Hematopoietic multipotent progenitor cell treated with erythropoietin and hydrocortisone succinate and interleukin-3 and kit ligand, for 8 days (in vitro differentiated cells): ENCODE results near the gene CCDC9B.

ENCODE experiments used
- DNase-seq: peaks from one replicate; pipeline ENCODE4 v3.0.0-alpha.2; 2015

CCDC9B gene

GRCh38 chr15:40305281-40305680 is 35.5 kb downstream of the CCDC9B start:
- DNase-seq: no peak

- DNase-seq: no peak
Observed at GRCh38 chr15:40303576-40303975, 37.2 kb downstream of the CCDC9B start.

GRCh38 chr15:40302981-40303380 is 37.8 kb downstream of the CCDC9B start:
- no peak for DNase-seq

- DNase-seq: no peak
Observed at GRCh38 chr15:40302288-40302886, 38.4 kb downstream of the CCDC9B start.

- no peak for DNase-seq
Observed at GRCh38 chr15:40301467-40302179, 39.1 kb downstream of the CCDC9B start.

- no peak for DNase-seq
Observed at GRCh38 chr15:40300771-40301170, 40.0 kb downstream of the CCDC9B start.

- DNase-seq: no peak
Observed at GRCh38 chr15:40300367-40300766, 40.4 kb downstream of the CCDC9B start.

- no peak for DNase-seq
Observed at GRCh38 chr15:40298216-40298935, 42.4 kb downstream of the CCDC9B start.

GRCh38 chr15:40297356-40297755 is 43.4 kb downstream of the CCDC9B start:
- DNase-seq: no peak

GRCh38 chr15:40296561-40297230 is 44.0 kb downstream of the CCDC9B start:
- DNase-seq: no peak

GRCh38 chr15:40295877-40296560 is 44.7 kb downstream of the CCDC9B start:
- DNase-seq: no peak

GRCh38 chr15:40295297-40295696 is 45.4 kb downstream of the CCDC9B start:
- no peak for DNase-seq

- DNase-seq: no peak
Observed at GRCh38 chr15:40293905-40294895, 46.5 kb downstream of the CCDC9B start.

- DNase-seq: no peak
Observed at GRCh38 chr15:40293006-40293405, 47.7 kb downstream of the CCDC9B start.

- no peak for DNase-seq
Observed at GRCh38 chr15:40292246-40292645, 48.5 kb downstream of the CCDC9B start.

GRCh38 chr15:40290918-40291574 is 49.7 kb downstream of the CCDC9B start:
- DNase-seq: no peak

- no peak for DNase-seq
Observed at GRCh38 chr15:40290545-40290917, 50.2 kb downstream of the CCDC9B start.

- no peak for DNase-seq
Observed at GRCh38 chr15:40289140-40289775, 51.5 kb downstream of the CCDC9B start.

- DNase-seq: no peak
Observed at GRCh38 chr15:40287968-40288367, 52.8 kb downstream of the CCDC9B start.

- no peak for DNase-seq
Observed at GRCh38 chr15:40287505-40287904, 53.2 kb downstream of the CCDC9B start.

- DNase-seq: no peak
Observed at GRCh38 chr15:40286794-40287193, 53.9 kb downstream of the CCDC9B start.
